ENCODE measurements around the gene HBG2.
"Not testable (repeated sequence)": the region's sequence is repeated elsewhere in the genome, so short reads cannot be mapped to it uniquely, and the experiment has no call there.

HBG2 gene

DNA sequence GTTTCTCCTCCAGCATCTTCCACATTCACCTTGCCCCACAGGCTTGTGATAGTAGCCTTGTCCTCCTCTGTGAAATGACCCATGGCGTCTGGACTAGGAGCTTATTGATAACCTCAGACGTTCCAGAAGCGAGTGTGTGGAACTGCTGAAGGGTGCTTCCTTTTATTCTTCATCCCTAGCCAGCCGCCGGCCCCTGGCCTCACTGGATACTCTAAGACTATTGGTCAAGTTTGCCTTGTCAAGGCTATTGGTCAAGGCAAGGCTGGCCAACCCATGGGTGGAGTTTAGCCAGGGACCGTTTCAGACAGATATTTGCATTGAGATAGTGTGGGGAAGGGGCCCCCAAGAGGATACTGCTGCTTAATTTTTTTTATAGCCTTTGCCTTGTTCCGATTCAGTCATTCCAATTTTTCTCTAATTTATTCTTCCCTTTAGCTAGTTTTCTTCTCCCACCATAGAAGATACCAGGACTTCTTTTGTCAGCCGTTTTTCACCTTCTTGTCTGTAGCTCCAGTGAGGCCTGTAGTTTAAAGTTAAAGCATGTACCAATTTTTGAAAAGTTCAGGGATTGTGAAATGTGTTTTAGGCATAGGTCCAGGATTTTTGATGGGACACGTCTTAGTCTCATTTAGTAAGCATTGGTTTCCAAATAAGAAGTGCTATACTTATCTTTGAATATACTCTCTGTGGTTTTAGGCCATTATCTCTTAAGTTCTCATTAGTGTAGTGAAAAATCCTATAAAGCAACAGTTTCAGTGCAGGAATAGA, at the start of gene HBG2:
Gene HBG2, minus strand, starts transcription at position 136 of the 768 bp plus-strand sequence. Its CDS starts 53 bp downstream, at position 83.
- H3K4me3 ChIP-seq (ENCODE audit: low read length); DNase-seq (ENCODE audit: low read depth): not testable (repeated sequence)

- DNase-seq (ENCODE audit: low read depth): no peak
- TF ChIP-seq, protein P1, sequence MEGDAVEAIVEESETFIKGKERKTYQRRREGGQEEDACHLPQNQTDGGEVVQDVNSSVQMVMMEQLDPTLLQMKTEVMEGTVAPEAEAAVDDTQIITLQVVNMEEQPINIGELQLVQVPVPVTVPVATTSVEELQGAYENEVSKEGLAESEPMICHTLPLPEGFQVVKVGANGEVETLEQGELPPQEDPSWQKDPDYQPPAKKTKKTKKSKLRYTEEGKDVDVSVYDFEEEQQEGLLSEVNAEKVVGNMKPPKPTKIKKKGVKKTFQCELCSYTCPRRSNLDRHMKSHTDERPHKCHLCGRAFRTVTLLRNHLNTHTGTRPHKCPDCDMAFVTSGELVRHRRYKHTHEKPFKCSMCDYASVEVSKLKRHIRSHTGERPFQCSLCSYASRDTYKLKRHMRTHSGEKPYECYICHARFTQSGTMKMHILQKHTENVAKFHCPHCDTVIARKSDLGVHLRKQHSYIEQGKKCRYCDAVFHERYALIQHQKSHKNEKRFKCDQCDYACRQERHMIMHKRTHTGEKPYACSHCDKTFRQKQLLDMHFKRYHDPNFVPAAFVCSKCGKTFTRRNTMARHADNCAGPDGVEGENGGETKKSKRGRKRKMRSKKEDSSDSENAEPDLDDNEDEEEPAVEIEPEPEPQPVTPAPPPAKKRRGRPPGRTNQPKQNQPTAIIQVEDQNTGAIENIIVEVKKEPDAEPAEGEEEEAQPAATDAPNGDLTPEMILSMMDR (IDR thresholded peaks at IDR 0.05; ENCODE audit: insufficient read depth, low read depth, low read length, missing control alignments): no peak
- H3K4me3 ChIP-seq (ENCODE audit: low read length): no peak overlapping the region
Measured at GRCh38 chr11:5304046-5304445, 49.5 kb upstream of the HBG2 start.

DNA sequence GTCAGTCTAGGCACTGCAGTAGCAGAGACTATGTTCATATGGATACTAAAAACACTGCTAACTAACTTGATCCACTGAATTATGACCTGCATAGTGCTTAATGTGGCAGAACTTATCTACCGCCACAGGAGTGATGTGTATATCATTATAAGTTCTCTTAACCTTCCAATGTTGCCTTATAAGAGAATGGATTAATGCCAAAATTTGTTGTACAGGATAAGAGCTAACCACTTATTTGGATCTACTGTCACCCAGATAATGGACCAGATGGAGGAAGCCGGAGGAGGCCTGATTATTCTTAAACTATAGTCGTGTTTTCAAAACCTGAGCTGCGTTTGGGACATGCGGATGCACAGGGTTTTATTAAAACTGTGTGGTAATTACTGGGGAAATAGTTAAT, 49.0 kb upstream of the HBG2 start:
- no peak overlapping the region for H3K4me3 ChIP-seq (ENCODE audit: low read length)
- DNase-seq (ENCODE audit: low read depth): no peak
- TF ChIP-seq, protein P1 (IDR thresholded peaks at IDR 0.05; ENCODE audit: insufficient read depth, low read depth, low read length, missing control alignments): no peak

GRCh38 chr11:5301846-5302245, 47.3 kb upstream of the HBG2 start, which contains the start of gene OR51B4:
Gene OR51B4, minus strand, starts transcription at chr11:5301946. Its CDS starts 0 bp downstream, at chr11:5301946.
- TF ChIP-seq, protein P1 (IDR thresholded peaks at IDR 0.05; ENCODE audit: insufficient read depth, low read depth, low read length, missing control alignments): no peak
- no peak for DNase-seq (ENCODE audit: low read depth)
- no peak within 1 kb of the TSS for H3K4me3 ChIP-seq (ENCODE audit: low read length)

DNA sequence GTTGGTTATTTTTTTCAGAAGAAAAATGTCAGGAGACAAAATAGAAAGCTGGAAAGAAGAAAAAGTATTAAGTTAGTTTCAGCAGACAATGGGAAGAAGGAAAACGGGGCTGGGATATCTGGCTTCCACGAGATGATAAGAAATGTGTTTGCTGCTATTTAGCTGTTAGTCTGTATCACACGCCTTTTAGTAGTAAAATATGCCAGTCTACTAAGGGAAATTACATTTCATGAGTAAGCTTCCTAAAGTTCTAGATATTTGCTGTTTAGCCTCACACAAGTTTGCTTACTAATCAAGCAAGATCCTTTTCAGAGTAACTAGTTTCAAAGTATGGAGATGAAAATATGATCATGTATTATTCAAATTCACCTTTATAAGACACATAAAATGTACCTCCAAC, 45.7 kb upstream of the HBG2 start:
- no peak overlapping the region for H3K4me3 ChIP-seq (ENCODE audit: low read length)
- TF ChIP-seq, protein P1 (IDR thresholded peaks at IDR 0.05; ENCODE audit: insufficient read depth, low read depth, low read length, missing control alignments): no peak
- DNase-seq (ENCODE audit: low read depth): no peak

GRCh38 chr11:5298451-5298850, 43.9 kb upstream of the HBG2 start:
- DNase-seq (ENCODE audit: low read depth): no peak
- TF ChIP-seq, protein P1 (IDR thresholded peaks at IDR 0.05; ENCODE audit: insufficient read depth, low read depth, low read length, missing control alignments): no peak
- H3K4me3 ChIP-seq (ENCODE audit: low read length): no peak overlapping the region

- TF ChIP-seq, protein P1 (IDR thresholded peaks at IDR 0.05; ENCODE audit: insufficient read depth, low read depth, low read length, missing control alignments): no peak
- no peak for DNase-seq (ENCODE audit: low read depth)
- H3K4me3 ChIP-seq (ENCODE audit: low read length): no peak overlapping the region
Measured at GRCh38 chr11:5297721-5298323, 43.2 kb upstream of the HBG2 start.

DNA sequence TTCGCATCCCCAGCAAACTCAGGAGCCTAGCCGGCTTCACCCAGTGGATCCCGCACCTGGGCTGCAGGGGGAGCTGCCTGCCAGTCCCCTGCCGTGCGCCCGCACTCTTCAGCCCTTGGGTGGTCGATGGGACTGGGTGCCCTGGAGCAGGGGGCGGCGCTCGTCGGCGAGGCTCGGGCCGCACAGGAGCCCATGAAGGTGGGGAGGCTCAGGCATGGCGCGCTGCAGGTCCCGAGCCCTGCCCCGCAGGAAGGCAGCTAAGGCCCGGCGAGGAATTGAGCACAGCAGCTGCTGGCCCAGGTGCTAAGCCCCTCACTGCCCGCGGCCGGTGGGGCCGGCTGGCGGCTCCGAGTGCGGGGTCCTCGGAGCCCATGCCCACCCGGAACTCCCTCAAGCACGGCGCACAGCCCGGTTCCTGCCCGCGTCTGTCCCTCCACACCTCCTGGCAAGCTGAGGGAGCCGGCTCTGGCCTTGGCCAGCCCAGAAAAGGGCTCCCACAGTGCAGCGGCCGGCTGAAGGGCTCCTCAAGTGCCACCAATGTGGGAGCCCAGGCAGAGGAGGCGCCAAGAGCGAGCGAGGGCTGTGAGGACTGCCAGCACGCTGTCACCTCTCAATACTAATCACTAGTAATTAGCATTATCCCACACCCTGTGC, 39.9 kb upstream of the HBG2 start:
- not testable (repeated sequence) for DNase-seq (ENCODE audit: low read depth); H3K4me3 ChIP-seq (ENCODE audit: low read length)

Measured in epithelial cell of esophagus (primary cell).